Measurements from ENCODE around the gene APP. TPM values are rescaled to one million over a fixed set of nuclear protein-coding genes. Genes with fewer than 3 reads are reported as not detected.

The APP gene
- total and polyA plus RNA-seq, 4 donors, result 86.9 to 414 (median 367) TPM

- no peak overlapping the region for H3K9ac ChIP-seq (ENCODE audit: insufficient read depth in 1 of 2, low read length in 2 of 2)
Observed at GRCh38 chr21:25831300-25831960, 339.1 kb downstream of the APP start.

More at GRCh38 chr21:25831300-25831960, 339.1 kb downstream of the APP start:
- Histone ChIP-seq H3K36me3 (ENCODE audit: control insufficient read depth in 4 of 4, insufficient read depth in 4 of 4, low read length in 4 of 4) (no peaks in the 10 kb centered on the region), H3K4me1 (ENCODE audit: control insufficient read depth in 5 of 5, insufficient read depth in 5 of 5, low read length in 5 of 5) (no peaks in the 10 kb centered on the region), H3K27me3 (ENCODE audit: control insufficient read depth in 3 of 3, insufficient read depth in 3 of 3, low read length in 2 of 3) (no peaks in the 10 kb centered on the region), H3K9me3 (ENCODE audit: control insufficient read depth in 4 of 4, insufficient read depth in 3 of 4, low read length in 3 of 4) (peaks cover 0 to 9% (median 4%) of the 10 kb centered on the region in 4 donors), H3K4me3 (no peak overlapping the region), H3K27ac (ENCODE audit: low read depth in 1 of 2, low read length in 1 of 2) (no peak overlapping the region)
- ATAC-seq (ENCODE audit: insufficient read depth, low FRiP score), result no peak
- 68 to 78% methylated on average over 2 of the region's 2 CpGs for WGBS, 2 donors
- DNase-seq, result no peak
- TF ChIP-seq, protein P1, sequence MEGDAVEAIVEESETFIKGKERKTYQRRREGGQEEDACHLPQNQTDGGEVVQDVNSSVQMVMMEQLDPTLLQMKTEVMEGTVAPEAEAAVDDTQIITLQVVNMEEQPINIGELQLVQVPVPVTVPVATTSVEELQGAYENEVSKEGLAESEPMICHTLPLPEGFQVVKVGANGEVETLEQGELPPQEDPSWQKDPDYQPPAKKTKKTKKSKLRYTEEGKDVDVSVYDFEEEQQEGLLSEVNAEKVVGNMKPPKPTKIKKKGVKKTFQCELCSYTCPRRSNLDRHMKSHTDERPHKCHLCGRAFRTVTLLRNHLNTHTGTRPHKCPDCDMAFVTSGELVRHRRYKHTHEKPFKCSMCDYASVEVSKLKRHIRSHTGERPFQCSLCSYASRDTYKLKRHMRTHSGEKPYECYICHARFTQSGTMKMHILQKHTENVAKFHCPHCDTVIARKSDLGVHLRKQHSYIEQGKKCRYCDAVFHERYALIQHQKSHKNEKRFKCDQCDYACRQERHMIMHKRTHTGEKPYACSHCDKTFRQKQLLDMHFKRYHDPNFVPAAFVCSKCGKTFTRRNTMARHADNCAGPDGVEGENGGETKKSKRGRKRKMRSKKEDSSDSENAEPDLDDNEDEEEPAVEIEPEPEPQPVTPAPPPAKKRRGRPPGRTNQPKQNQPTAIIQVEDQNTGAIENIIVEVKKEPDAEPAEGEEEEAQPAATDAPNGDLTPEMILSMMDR (IDR thresholded peaks at IDR 0.05; ENCODE audit: control extremely low read depth, extremely low read depth), result no peak

Small RNA genes lying within 50 kb of the gene (small RNA-seq; reads per million reads assigned to genes)
- gene RNU6-123P (ENCODE audit: low replicate concordance) (not detected), gene RNU6-926P (ENCODE audit: low replicate concordance) (not detected)

All from lung (tissue), 13 donors.